ENCODE data around the gene TMEM86B.

Gene TMEM86B

DNA sequence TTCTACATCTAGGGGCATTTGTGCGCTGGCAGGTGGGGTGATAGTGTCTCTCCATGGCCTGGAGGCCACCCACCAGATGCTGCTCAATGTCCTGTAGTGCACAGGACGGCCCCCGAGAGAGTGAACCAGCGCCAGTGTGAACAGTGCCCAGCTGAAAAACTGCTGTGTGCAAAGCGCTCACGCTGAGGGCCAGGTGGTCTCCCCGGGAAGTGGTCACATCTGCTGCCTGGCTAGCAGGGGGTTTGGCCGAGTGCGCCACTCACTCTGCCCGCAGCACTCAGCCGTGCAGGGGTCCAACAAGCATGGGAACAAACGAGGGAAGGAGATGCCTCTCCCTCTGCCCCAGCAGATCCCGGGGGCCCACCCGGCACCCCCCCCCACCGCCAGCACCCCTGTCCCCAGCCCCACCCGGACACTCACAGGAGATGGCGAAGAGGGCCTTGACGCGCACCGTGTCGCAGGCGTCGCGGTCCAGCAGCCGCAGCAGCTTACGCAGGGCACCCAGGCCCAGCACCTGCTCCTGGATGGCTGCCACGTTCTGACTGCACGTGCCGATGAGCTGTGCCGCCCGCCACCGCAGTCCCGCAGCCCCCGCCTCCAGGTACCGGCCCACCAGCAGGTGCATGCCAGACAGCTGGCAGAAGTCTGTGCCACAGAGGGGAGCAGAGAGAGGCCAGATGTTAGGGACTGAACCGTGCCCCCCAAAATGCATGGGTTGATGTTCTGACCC, 45.6 kb upstream of the TMEM86B start:
- TF ChIP-seq POLR2AphosphoS5 (IDR thresholded peaks at IDR 0.05; ENCODE audit: low read depth, low read length) (no peak), FOXP2 (optimal IDR thresholded peaks at IDR 0.05; ENCODE audit: borderline replicate concordance, extremely low read depth, extremely low read length, insufficient read depth) (no peak)

GRCh38 chr19:55272142-55272541, 43.6 kb upstream of the TMEM86B start:
- TF ChIP-seq FOXP2 (optimal IDR thresholded peaks at IDR 0.05; ENCODE audit: borderline replicate concordance, extremely low read depth, extremely low read length, insufficient read depth) (no peak), TAF1 (IDR thresholded peaks at IDR 0.05; ENCODE audit: borderline replicate concordance, insufficient read depth, low read length) (no peak), SIN3A (IDR thresholded peaks at IDR 0.05; ENCODE audit: borderline replicate concordance, insufficient read depth, low read length) (no peak), POLR2AphosphoS5 (IDR thresholded peaks at IDR 0.05; ENCODE audit: low read depth, low read length) (no peak)
- TF ChIP-seq, protein P1, sequence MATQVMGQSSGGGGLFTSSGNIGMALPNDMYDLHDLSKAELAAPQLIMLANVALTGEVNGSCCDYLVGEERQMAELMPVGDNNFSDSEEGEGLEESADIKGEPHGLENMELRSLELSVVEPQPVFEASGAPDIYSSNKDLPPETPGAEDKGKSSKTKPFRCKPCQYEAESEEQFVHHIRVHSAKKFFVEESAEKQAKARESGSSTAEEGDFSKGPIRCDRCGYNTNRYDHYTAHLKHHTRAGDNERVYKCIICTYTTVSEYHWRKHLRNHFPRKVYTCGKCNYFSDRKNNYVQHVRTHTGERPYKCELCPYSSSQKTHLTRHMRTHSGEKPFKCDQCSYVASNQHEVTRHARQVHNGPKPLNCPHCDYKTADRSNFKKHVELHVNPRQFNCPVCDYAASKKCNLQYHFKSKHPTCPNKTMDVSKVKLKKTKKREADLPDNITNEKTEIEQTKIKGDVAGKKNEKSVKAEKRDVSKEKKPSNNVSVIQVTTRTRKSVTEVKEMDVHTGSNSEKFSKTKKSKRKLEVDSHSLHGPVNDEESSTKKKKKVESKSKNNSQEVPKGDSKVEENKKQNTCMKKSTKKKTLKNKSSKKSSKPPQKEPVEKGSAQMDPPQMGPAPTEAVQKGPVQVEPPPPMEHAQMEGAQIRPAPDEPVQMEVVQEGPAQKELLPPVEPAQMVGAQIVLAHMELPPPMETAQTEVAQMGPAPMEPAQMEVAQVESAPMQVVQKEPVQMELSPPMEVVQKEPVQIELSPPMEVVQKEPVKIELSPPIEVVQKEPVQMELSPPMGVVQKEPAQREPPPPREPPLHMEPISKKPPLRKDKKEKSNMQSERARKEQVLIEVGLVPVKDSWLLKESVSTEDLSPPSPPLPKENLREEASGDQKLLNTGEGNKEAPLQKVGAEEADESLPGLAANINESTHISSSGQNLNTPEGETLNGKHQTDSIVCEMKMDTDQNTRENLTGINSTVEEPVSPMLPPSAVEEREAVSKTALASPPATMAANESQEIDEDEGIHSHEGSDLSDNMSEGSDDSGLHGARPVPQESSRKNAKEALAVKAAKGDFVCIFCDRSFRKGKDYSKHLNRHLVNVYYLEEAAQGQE (IDR thresholded peaks at IDR 0.05; ENCODE audit: insufficient read depth in 1 of 2, low read depth in 2 of 2, low read length in 2 of 2): no peak

DNA sequence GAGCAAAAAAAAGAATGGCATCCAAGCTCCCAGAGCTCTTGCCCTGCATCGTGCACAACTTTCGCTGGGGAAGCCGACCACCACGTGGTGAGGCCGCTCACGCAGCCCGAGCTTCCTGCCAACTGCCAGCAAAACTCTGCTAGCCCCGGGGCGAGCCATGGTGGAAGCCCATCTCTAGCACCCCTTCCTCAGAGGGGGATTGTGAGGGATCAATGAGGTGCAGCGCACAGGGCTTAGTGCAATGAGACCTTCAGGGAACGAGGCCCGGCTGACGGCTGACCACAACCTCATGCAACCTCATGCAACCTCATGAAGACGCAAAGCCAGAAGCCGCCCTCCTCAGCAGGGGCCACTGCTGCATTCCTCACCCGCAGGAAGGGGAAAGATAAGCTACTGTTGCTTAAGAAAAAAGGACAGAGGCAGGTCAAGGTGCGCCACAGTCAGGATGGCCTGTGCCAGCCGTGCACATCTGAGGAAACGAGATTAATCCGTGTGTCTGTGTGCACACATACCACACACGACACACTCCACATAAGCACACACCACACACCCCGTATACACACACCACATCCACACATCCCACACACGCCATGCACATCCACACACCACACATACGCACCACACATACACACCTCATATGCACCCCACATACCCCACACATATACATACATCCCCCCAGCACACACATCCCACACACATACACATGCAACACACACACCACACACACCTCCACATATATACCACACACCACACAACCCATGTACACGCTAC, 41.8 kb upstream of the TMEM86B start:
- TF ChIP-seq FOXP2 (optimal IDR thresholded peaks at IDR 0.05; ENCODE audit: borderline replicate concordance, extremely low read depth, extremely low read length, insufficient read depth) (no peak), POLR2AphosphoS5 (IDR thresholded peaks at IDR 0.05; ENCODE audit: low read depth, low read length) (no peak), SIN3A (IDR thresholded peaks at IDR 0.05; ENCODE audit: borderline replicate concordance, insufficient read depth, low read length) (no peak), TAF1 (IDR thresholded peaks at IDR 0.05; ENCODE audit: borderline replicate concordance, insufficient read depth, low read length) (no peak)
- TF ChIP-seq, protein P1 (IDR thresholded peaks at IDR 0.05; ENCODE audit: insufficient read depth in 1 of 2, low read depth in 2 of 2, low read length in 2 of 2): no peak

DNA sequence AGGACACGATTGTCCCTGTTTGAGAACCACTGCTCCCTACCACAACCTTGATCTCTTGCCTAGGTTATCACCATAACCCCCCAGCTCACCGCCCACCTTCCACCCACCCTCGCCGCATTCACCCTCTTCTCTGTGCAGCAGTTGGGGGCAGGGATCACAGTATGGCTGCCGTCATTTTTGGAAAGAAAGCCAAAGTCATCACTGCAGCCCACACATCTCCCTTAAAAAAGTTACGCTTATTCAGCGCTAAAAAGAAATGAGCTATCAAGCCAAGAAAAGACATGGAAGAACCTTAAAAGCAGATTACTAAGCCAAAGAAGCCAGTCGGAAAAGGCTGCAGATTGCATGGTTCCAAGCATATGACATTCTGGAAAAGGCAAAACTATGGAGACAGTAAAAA, 40.7 kb upstream of the TMEM86B start:
- no peak for TF ChIP-seq POLR2AphosphoS5 (IDR thresholded peaks at IDR 0.05; ENCODE audit: low read depth, low read length)
- TF ChIP-seq TAF1 (IDR thresholded peaks at IDR 0.05; ENCODE audit: borderline replicate concordance, insufficient read depth, low read length): no peak
- TF ChIP-seq, protein P1 (IDR thresholded peaks at IDR 0.05; ENCODE audit: insufficient read depth in 1 of 2, low read depth in 2 of 2, low read length in 2 of 2): no peak
- no peak for TF ChIP-seq SIN3A (IDR thresholded peaks at IDR 0.05; ENCODE audit: borderline replicate concordance, insufficient read depth, low read length)
- TF ChIP-seq FOXP2 (optimal IDR thresholded peaks at IDR 0.05; ENCODE audit: borderline replicate concordance, extremely low read depth, extremely low read length, insufficient read depth): no peak

GRCh38 chr19:55266840-55267239, 38.3 kb upstream of the TMEM86B start:
- TF ChIP-seq TAF1 (IDR thresholded peaks at IDR 0.05; ENCODE audit: borderline replicate concordance, insufficient read depth, low read length) (no peak), SIN3A (IDR thresholded peaks at IDR 0.05; ENCODE audit: borderline replicate concordance, insufficient read depth, low read length) (no peak), POLR2AphosphoS5 (IDR thresholded peaks at IDR 0.05; ENCODE audit: low read depth, low read length) (no peak), FOXP2 (optimal IDR thresholded peaks at IDR 0.05; ENCODE audit: borderline replicate concordance, extremely low read depth, extremely low read length, insufficient read depth) (no peak)
- TF ChIP-seq, protein P1 (IDR thresholded peaks at IDR 0.05; ENCODE audit: insufficient read depth in 1 of 2, low read depth in 2 of 2, low read length in 2 of 2): no peak
